GM12878 (cell line): Measurements from ENCODE around the gene SASH3.

Experiments
- CREB1 ChIP-seq: IDR thresholded peaks from 2 replicates; pipeline ENCODE4 v1.6.1; 2012; ENCODE audit warnings: low read depth, mild to moderate bottlenecking, inconsistent platforms
- ETV6 ChIP-seq, 2 experiments: fragments of 450-650 bp in 1 of 2; IDR thresholded peaks in 1 of 2; conservative IDR thresholded peaks in 1 of 2; 2 replicates each; pipeline ENCODE4 v1.6.1; 2014; ENCODE audit warnings: antibody characterized with exemption in 1 of 2, borderline replicate concordance in 1 of 2, low read depth in 1 of 2, mild to moderate bottlenecking in 1 of 2, moderate library complexity in 1 of 2
- TF ChIP-seq, protein P1 (sequence below): IDR thresholded peaks from 2 replicates; pipeline ENCODE4 v1.6.1; 2012; ENCODE audit warnings: low read depth, low read length, improper control_type of control experiment

DNA sequence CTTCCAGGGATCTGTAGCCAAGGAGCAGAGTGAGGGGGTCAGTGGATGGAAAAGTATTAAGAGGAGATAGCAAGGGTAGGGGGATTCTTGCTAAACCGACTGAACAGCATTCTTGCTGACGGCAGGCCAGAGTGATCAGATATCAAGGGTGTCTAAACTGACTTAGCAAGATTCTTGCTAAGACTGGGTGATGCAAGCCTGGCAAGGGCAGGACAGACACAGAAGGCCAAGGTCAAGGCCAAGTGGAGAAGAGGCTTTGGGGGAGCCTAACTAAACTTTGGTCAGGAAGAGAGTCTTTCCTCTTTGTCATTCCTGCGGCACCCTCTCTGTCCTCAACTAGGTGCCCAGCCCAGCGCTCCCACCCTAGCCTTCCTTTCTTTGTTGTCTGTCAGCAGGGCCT, 40.2 kb upstream of the SASH3 start:
- no peak for TF ChIP-seq ETV6 (conservative IDR thresholded peaks at IDR 0.05 in 1 of 2, IDR thresholded peaks at IDR 0.05 in 1 of 2; ENCODE audit: borderline replicate concordance in 1 of 2, low read depth in 1 of 2)
- no peak for TF ChIP-seq CREB1
- TF ChIP-seq, protein P1, sequence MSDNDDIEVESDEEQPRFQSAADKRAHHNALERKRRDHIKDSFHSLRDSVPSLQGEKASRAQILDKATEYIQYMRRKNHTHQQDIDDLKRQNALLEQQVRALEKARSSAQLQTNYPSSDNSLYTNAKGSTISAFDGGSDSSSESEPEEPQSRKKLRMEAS = no peak
